SK-N-SH (cell line): Measurements from ENCODE around the gene MME. TPM values are rescaled to one million over a fixed set of nuclear protein-coding genes. Genes with fewer than 3 reads are reported as not detected.

Experiments
- CTCF ChIA-PET: fragments of 300-600, 350-600 bp; formaldehyde crosslinking; extraction: SDS; loops from one replicate; lab custom pipeline; 2021; lab: Yijun Ruan, JAX
- POLR2A ChIA-PET: fragments of 350-600 bp; sonication (Branson Sonifier 250); formaldehyde crosslinking; extraction: SDS; loops from one replicate; lab custom pipeline; 2020; ENCODE audit warnings: antibody characterized with exemption, inconsistent platforms; lab: Yijun Ruan, JAX
- DNase-seq: peaks from one replicate; pipeline ENCODE4 v3.0.0; 2012
- H2AFZ ChIP-seq: fragments of 200-600 bp; sonication (generic); 2 replicates; pipeline ENCODE4 v1.8.1; 2016; ENCODE audit warnings: antibody characterized with exemption, mild to moderate bottlenecking, low read depth
- H3F3A ChIP-seq: fragments of 200-600 bp; sonication (generic); replicated peaks from 2 replicates; pipeline ENCODE3; 2016; ENCODE audit warnings: antibody characterized with exemption, mild to moderate bottlenecking; ENCODE audit not compliant: insufficient read depth
- H3K27ac ChIP-seq, 2 experiments: fragments of 200-500 bp in 1 of 2; fragments of 200-600 bp in 1 of 2; sonication (Bioruptor generic) in 1 of 2; sonication (generic), shearing (Covaris generic) in 1 of 2; 2 replicates each; pipeline versions ENCODE4 v1.5.1 to v1.6.1; 2014 to 2016; ENCODE audit warnings: low read depth in 2 of 2, inconsistent platforms in 1 of 2, low read length in 1 of 2, mild to moderate bottlenecking in 1 of 2, mixed read lengths in 1 of 2
- H3K27me3 ChIP-seq: fragments of 200-600 bp; sonication (generic), shearing (Covaris generic); 2 replicates; pipeline ENCODE4 v1.6.1; 2016; ENCODE audit warnings: mixed run types; ENCODE audit not compliant: insufficient read depth
- H3K36me3 ChIP-seq, 2 experiments: fragments of 200-500 bp in 1 of 2; fragments of 200-600 bp in 1 of 2; sonication (Bioruptor generic) in 1 of 2; sonication (generic) in 1 of 2; replicated peaks in 1 of 2; 2 replicates each; pipeline versions ENCODE3 to v1.5.1; 2014 to 2016; ENCODE audit warnings: low read length in 1 of 2, mild to moderate bottlenecking in 1 of 2; ENCODE audit not compliant: insufficient read depth in 2 of 2, control insufficient read depth in 1 of 2
- H3K4me1 ChIP-seq, 2 experiments: fragments of 200-500 bp in 1 of 2; fragments of 200-600 bp in 1 of 2; sonication (Bioruptor generic) in 1 of 2; sonication (generic), shearing (Covaris generic) in 1 of 2; 2 replicates each; pipeline versions ENCODE4 v1.5.1 to v1.6.1; 2014 to 2016; ENCODE audit warnings: low read depth in 1 of 2, low read length in 1 of 2, mixed run types in 1 of 2; ENCODE audit not compliant: insufficient read depth in 2 of 2, control insufficient read depth in 1 of 2
- H3K4me2 ChIP-seq: fragments of 200-600 bp; sonication (generic), shearing (Covaris generic); 2 replicates; pipeline ENCODE4 v1.6.1; 2017; ENCODE audit warnings: mixed run types
- H3K4me3 ChIP-seq, 2 experiments: fragments of 200-500 bp in 1 of 2; fragments of 200-600 bp in 1 of 2; sonication (Bioruptor generic) in 1 of 2; sonication (generic), shearing (Covaris generic) in 1 of 2; 2 replicates each; pipeline versions ENCODE4 v1.5.1 to v1.8.1; 2014 to 2016; ENCODE audit warnings: low read depth in 2 of 2, inconsistent platforms in 1 of 2, low read length in 1 of 2, mild to moderate bottlenecking in 1 of 2, mixed read lengths in 1 of 2, moderate library complexity in 1 of 2
- H3K79me2 ChIP-seq: fragments of 200-600 bp; sonication (generic); 2 replicates; pipeline ENCODE4 v1.8.1; 2017; ENCODE audit warnings: mild to moderate bottlenecking; ENCODE audit not compliant: insufficient read depth
- H3K9ac ChIP-seq: fragments of 200-600 bp; sonication (generic); 2 replicates; pipeline ENCODE4 v1.6.1; 2017; ENCODE audit warnings: mixed run types
- H3K9me2 ChIP-seq: fragments of 200-600 bp; sonication (generic); 2 replicates; pipeline ENCODE4 v1.6.1; 2017; ENCODE audit warnings: mixed run types
- H3K9me3 ChIP-seq: fragments of 200-600 bp; sonication (generic); 2 replicates; pipeline ENCODE4 v1.6.1; 2017; ENCODE audit warnings: mixed run types, mild to moderate bottlenecking, moderate library complexity
- H4K20me1 ChIP-seq: fragments of 200-600 bp; sonication (generic); 2 replicates; pipeline ENCODE4 v1.6.1; 2017; ENCODE audit warnings: mild to moderate bottlenecking, mixed run types; ENCODE audit not compliant: insufficient read depth
- CHD2 ChIP-seq: fragments of 150-350 bp; IDR thresholded peaks from 2 replicates; pipeline ENCODE4 v1.6.1; 2018; ENCODE audit warnings: low read length; ENCODE audit not compliant: partially characterized antibody
- EP300 ChIP-seq, 2 experiments: IDR thresholded peaks; 2 replicates each; pipeline versions ENCODE4 v1.4.0 to v1.6.1; 2012; ENCODE audit warnings: borderline replicate concordance in 1 of 2, low read depth in 1 of 2, low read length in 1 of 2
- EZH2phosphoT487 ChIP-seq: fragments of 200-600 bp; sonication (generic); IDR thresholded peaks from 2 replicates; pipeline ENCODE4 v1.6.1; 2017; ENCODE audit warnings: low read depth, mixed run types, mild to moderate bottlenecking, antibody characterized with exemption, moderate library complexity, borderline replicate concordance
- FOSL2 ChIP-seq: IDR thresholded peaks from 2 replicates; pipeline ENCODE4 v1.4.0; 2012; ENCODE audit warnings: low read depth, mild to moderate bottlenecking, moderate library complexity, borderline replicate concordance
- GABPA ChIP-seq: IDR thresholded peaks from 2 replicates; pipeline ENCODE4 v1.4.0; 2012; ENCODE audit warnings: low read depth, mild to moderate bottlenecking
- MXI1 ChIP-seq: IDR thresholded peaks from 2 replicates; pipeline ENCODE4 v1.6.1; 2012; ENCODE audit warnings: mild to moderate bottlenecking, low read depth, low read length, improper control_type of control experiment
- NRF1 ChIP-seq: IDR thresholded peaks from 2 replicates; pipeline ENCODE4 v1.6.1; 2012; ENCODE audit warnings: low read depth, mild to moderate bottlenecking, low read length
- POLR2AphosphoS5 ChIP-seq: IDR thresholded peaks from 2 replicates; pipeline ENCODE4 v1.6.1; 2012; ENCODE audit warnings: low read depth, low read length
- USF2 ChIP-seq: fragments of 150-350 bp; IDR thresholded peaks from 2 replicates; pipeline ENCODE4 v1.6.1; 2017; ENCODE audit warnings: antibody characterized with exemption, low read length, low read depth, borderline replicate concordance
- YY1 ChIP-seq: IDR thresholded peaks from 2 replicates; pipeline ENCODE4 v1.4.0; 2012; ENCODE audit warnings: low read depth, mild to moderate bottlenecking
- ZBTB33 ChIP-seq: IDR thresholded peaks from 2 replicates; pipeline ENCODE4 v1.4.0; 2012; ENCODE audit warnings: low read depth, borderline replicate concordance
- WGBS: methylation state at CpG from one replicate; pipeline ENCODE4 v1.1.6; 2017; ENCODE audit warnings: low lambda C conversion rate; 5-methylcytosine and 5-hydroxymethylcytosine counted together
- polyA plus RNA-seq, 3 experiments: library from polyadenylated mRNA; depleted of rRNA; stranded (reverse); fragments of >200 nt; gene quantifications; 2 replicates each; pipeline ENCODE4 v1.2.3, GENCODE V29; 2012
- TF ChIP-seq, protein P1 (sequence below): IDR thresholded peaks from 2 replicates; pipeline ENCODE4 v1.6.1; 2012; ENCODE audit warnings: mild to moderate bottlenecking, low read depth, low read length, moderate library complexity
- TF ChIP-seq, protein P2 (sequence below): fragments of 150-350 bp; IDR thresholded peaks from 2 replicates; pipeline ENCODE4 v1.6.1; 2016; ENCODE audit warnings: mild to moderate bottlenecking, low read depth, low read length

The MME gene
- polyA plus RNA-seq, 1 of the 3 experiments (the other 2 are of a cell fraction), result 167 TPM

GRCh38 chr3:155158346-155159037 lies 78.4 kb downstream of the MME start:
- Histone ChIP-seq H3K4me3 (no peak overlapping the region), H2AFZ (no peak overlapping the region), H3K27ac (no peak overlapping the region), H3K36me3 (peaks cover 0 to 67% of the 10 kb centered on the region in 2 experiments), H3K27me3 (no peaks in the 10 kb centered on the region), H3K4me2 (no peak overlapping the region), H3K9ac (no peak overlapping the region), H3K9me3 (no peaks in the 10 kb centered on the region), H3F3A (no peaks in the 10 kb centered on the region), H3K79me2 (no peaks in the 10 kb centered on the region), H3K9me2 (no peaks in the 10 kb centered on the region; the same call in 1 of the 2 replicates), H4K20me1 (no peaks in the 10 kb centered on the region), H3K4me1 (no peaks in the 10 kb centered on the region)
- TF ChIP-seq NRF1, result no peak
- TF ChIP-seq, protein P1, sequence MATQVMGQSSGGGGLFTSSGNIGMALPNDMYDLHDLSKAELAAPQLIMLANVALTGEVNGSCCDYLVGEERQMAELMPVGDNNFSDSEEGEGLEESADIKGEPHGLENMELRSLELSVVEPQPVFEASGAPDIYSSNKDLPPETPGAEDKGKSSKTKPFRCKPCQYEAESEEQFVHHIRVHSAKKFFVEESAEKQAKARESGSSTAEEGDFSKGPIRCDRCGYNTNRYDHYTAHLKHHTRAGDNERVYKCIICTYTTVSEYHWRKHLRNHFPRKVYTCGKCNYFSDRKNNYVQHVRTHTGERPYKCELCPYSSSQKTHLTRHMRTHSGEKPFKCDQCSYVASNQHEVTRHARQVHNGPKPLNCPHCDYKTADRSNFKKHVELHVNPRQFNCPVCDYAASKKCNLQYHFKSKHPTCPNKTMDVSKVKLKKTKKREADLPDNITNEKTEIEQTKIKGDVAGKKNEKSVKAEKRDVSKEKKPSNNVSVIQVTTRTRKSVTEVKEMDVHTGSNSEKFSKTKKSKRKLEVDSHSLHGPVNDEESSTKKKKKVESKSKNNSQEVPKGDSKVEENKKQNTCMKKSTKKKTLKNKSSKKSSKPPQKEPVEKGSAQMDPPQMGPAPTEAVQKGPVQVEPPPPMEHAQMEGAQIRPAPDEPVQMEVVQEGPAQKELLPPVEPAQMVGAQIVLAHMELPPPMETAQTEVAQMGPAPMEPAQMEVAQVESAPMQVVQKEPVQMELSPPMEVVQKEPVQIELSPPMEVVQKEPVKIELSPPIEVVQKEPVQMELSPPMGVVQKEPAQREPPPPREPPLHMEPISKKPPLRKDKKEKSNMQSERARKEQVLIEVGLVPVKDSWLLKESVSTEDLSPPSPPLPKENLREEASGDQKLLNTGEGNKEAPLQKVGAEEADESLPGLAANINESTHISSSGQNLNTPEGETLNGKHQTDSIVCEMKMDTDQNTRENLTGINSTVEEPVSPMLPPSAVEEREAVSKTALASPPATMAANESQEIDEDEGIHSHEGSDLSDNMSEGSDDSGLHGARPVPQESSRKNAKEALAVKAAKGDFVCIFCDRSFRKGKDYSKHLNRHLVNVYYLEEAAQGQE, result no peak
- no peak for TF ChIP-seq GABPA
- TF ChIP-seq POLR2AphosphoS5, result 0 out of 2 replicates have a peak, but pooled peaks have one; percentile 6
- POLR2A ChIA-PET, result no interaction called here
- no peak for DNase-seq
- 45% methylated on average over 9 of the region's 9 CpGs for whole genome bisulfite sequencing
- CTCF ChIA-PET, result no interaction called here

DNA sequence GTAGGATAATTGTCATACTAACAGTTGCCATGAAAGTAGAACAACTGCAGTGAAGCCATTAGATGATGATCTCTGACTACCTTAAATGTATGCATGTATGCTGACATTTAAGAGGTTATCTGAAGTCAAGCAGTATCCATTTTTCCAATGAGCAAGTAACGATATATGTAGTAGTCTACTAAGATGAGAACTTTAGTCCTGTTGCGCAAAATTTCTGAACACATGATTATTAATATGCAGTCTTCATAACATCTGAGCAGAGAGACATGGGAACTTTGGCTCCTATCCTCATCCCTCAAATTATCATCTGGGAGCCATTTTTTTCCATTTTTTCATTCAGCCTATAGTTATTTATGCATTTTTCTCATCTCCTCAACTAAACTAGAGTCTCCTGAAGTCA lies 79.2 kb downstream of the MME start:
- Histone ChIP-seq H3F3A (no peaks in the 10 kb centered on the region), H3K9me2 (no peaks in the 10 kb centered on the region; the same call in 1 of the 2 replicates), H3K9me3 (no peaks in the 10 kb centered on the region), H3K9ac (no peak overlapping the region), H3K4me1 (no peaks in the 10 kb centered on the region), H4K20me1 (no peaks in the 10 kb centered on the region), H3K27ac (no peak overlapping the region), H3K4me3 (no peak overlapping the region), H3K79me2 (no peaks in the 10 kb centered on the region), H3K27me3 (no peaks in the 10 kb centered on the region), H3K36me3 (peaks cover 0 to 60% of the 10 kb centered on the region in 2 experiments), H3K4me2 (no peak overlapping the region), H2AFZ (no peak overlapping the region)
- ChIA-PET POLR2A (no interaction called here), CTCF (no interaction called here)
- 82% methylated on average over 2 of the region's 2 CpGs for WGBS
- no peak for DNase-seq
- TF ChIP-seq YY1 (no peak), MXI1 (no peak), ZBTB33 (no peak), USF2 (no peak), EP300 (IDR thresholded peaks at IDR 0.05; ENCODE audit: borderline replicate concordance in 1 of 2, low read depth in 1 of 2, low read length in 1 of 2) (no peak), EZH2phosphoT487 (no peak), CHD2 (no peak), POLR2AphosphoS5 (no peak), FOSL2 (no peak)
- TF ChIP-seq, protein P2, sequence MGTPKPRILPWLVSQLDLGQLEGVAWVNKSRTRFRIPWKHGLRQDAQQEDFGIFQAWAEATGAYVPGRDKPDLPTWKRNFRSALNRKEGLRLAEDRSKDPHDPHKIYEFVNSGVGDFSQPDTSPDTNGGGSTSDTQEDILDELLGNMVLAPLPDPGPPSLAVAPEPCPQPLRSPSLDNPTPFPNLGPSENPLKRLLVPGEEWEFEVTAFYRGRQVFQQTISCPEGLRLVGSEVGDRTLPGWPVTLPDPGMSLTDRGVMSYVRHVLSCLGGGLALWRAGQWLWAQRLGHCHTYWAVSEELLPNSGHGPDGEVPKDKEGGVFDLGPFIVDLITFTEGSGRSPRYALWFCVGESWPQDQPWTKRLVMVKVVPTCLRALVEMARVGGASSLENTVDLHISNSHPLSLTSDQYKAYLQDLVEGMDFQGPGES, result no peak
- TF ChIP-seq, protein P1, result no peak
